Endothelial cell of umbilical vein (primary cell): Measurements from ENCODE around the gene AP5M1.

Experiments used
- CTCF ChIP-seq, 2 donors: IDR thresholded peaks; 1 replicate in 1 of 2; 2 replicates in 1 of 2; pipeline ENCODE4 v1.5.1; 2011; ENCODE audit warnings: low read length in 2 of 2, mild to moderate bottlenecking in 2 of 2, moderate library complexity in 2 of 2, control low read depth in 1 of 2, inconsistent platforms in 1 of 2, low read depth in 1 of 2; ENCODE audit not compliant: insufficient read depth in 1 of 2; ENCODE audit errors: extremely low read depth in 1 of 2
- EZH2 ChIP-seq: IDR thresholded peaks from 2 replicates; pipeline ENCODE4 v1.6.1; 2012; ENCODE audit warnings: borderline replicate concordance, low read depth, mild to moderate bottlenecking, moderate library complexity, low read length, inconsistent platforms; ENCODE audit not compliant: severe bottlenecking
- FOS ChIP-seq: IDR thresholded peaks from 2 replicates; pipeline ENCODE4 v1.6.1; 2011; ENCODE audit warnings: mild to moderate bottlenecking, low read length, moderate library complexity, borderline replicate concordance; ENCODE audit not compliant: insufficient read depth
- GATA2 ChIP-seq: IDR thresholded peaks from 2 replicates; pipeline ENCODE4 v1.7.0; 2011; ENCODE audit warnings: low read depth, mild to moderate bottlenecking, moderate library complexity, mixed read lengths, low read length; ENCODE audit not compliant: insufficient read length, insufficient read depth
- JUN ChIP-seq: IDR thresholded peaks from 2 replicates; pipeline ENCODE4 v1.6.1; 2011; ENCODE audit warnings: borderline replicate concordance, low read depth; ENCODE audit not compliant: insufficient read length, insufficient read depth
- MAX ChIP-seq: IDR thresholded peaks from 2 replicates; pipeline ENCODE4 v1.6.1; 2011; ENCODE audit not compliant: insufficient read depth, insufficient read length
- MYC ChIP-seq: IDR thresholded peaks from one replicate; pipeline ENCODE4 v1.6.1; 2011; ENCODE audit warnings: mild to moderate bottlenecking, low read depth, low read length
- POLR2A ChIP-seq: IDR thresholded peaks from 2 replicates; pipeline ENCODE4 v1.6.1; 2012; ENCODE audit warnings: low read depth, mild to moderate bottlenecking, control low read depth, low read length
- POLR2AphosphoS5 ChIP-seq: IDR thresholded peaks from 2 replicates; pipeline ENCODE4 v1.6.1; 2012; ENCODE audit warnings: low read depth, mild to moderate bottlenecking, control low read depth, low read length, moderate library complexity; ENCODE audit not compliant: insufficient read depth

GRCh38 chr14:57287745-57288144 lies 19.0 kb downstream of the AP5M1 start:
- TF ChIP-seq CTCF (IDR thresholded peaks at IDR 0.05; ENCODE audit: extremely low read depth in 1 of 2, insufficient read depth in 1 of 2, low read depth in 1 of 2, low read length in 2 of 2) = no peak
- TF ChIP-seq POLR2A = no peak
- no peak for TF ChIP-seq EZH2
- no peak for TF ChIP-seq JUN
- no peak for TF ChIP-seq POLR2AphosphoS5
- TF ChIP-seq FOS = no peak
- TF ChIP-seq GATA2 = no peak
- TF ChIP-seq MAX = no peak
- no peak for TF ChIP-seq MYC
